Neutrophil (primary cell): ENCODE results near the gene SEC24B.
"Not testable (repeated sequence)": the region's sequence is repeated elsewhere in the genome, so short reads cannot be mapped to it uniquely, and the experiment has no call there.

Experiments used
- H3K27ac ChIP-seq: fragments of 200-600 bp; sonication (generic); 2 replicates; pipeline ENCODE4 v1.5.1; 2016; ENCODE audit warnings: mild to moderate bottlenecking, moderate library complexity
- H3K27me3 ChIP-seq: fragments of 200-600 bp; sonication (generic); 2 replicates; pipeline ENCODE4 v1.6.0; 2016; ENCODE audit warnings: mild to moderate bottlenecking
- H3K36me3 ChIP-seq: fragments of 200-600 bp; sonication (generic); 2 replicates; pipeline ENCODE4 v1.5.1; 2017
- H3K4me1 ChIP-seq, 2 experiments: fragments of 200-600 bp in 1 of 2; sonication (generic) in 1 of 2; 1 replicate in 1 of 2; 2 replicates in 1 of 2; pipeline versions ENCODE4 v1.5.1 to v1.6.1; 2013 to 2016; ENCODE audit warnings: low read depth in 1 of 2, low read length in 1 of 2, mild to moderate bottlenecking in 1 of 2, moderate library complexity in 1 of 2; ENCODE audit not compliant: control insufficient read depth in 1 of 2, insufficient read depth in 1 of 2
- H3K4me3 ChIP-seq, 2 experiments: fragments of 200-600 bp in 1 of 2; sonication (generic) in 1 of 2; 1 replicate in 1 of 2; 2 replicates in 1 of 2; pipeline ENCODE4 v1.5.1; 2013 to 2016; ENCODE audit warnings: low read depth in 1 of 2, low read length in 1 of 2, mild to moderate bottlenecking in 1 of 2, moderate library complexity in 1 of 2
- H3K9me3 ChIP-seq: fragments of 200-600 bp; sonication (generic); 2 replicates; pipeline ENCODE4 v1.5.1; 2016
- TF ChIP-seq, protein P1 (sequence below): fragments of 200-600 bp; sonication (generic); IDR thresholded peaks from 2 replicates; pipeline ENCODE4 v1.5.1; 2016; ENCODE audit warnings: antibody characterized with exemption

SEC24B gene

GRCh38 chr4:109510687-109511086 lies 77.1 kb downstream of the SEC24B start:
- Histone ChIP-seq H3K4me3 (no peak overlapping the region), H3K9me3 (no peaks in the 10 kb centered on the region), H3K4me1 (no peaks in the 10 kb centered on the region), H3K27ac (no peak overlapping the region), H3K27me3 (no peaks in the 10 kb centered on the region), H3K36me3 (peaks cover 81% of the 10 kb centered on the region)
- TF ChIP-seq, protein P1, sequence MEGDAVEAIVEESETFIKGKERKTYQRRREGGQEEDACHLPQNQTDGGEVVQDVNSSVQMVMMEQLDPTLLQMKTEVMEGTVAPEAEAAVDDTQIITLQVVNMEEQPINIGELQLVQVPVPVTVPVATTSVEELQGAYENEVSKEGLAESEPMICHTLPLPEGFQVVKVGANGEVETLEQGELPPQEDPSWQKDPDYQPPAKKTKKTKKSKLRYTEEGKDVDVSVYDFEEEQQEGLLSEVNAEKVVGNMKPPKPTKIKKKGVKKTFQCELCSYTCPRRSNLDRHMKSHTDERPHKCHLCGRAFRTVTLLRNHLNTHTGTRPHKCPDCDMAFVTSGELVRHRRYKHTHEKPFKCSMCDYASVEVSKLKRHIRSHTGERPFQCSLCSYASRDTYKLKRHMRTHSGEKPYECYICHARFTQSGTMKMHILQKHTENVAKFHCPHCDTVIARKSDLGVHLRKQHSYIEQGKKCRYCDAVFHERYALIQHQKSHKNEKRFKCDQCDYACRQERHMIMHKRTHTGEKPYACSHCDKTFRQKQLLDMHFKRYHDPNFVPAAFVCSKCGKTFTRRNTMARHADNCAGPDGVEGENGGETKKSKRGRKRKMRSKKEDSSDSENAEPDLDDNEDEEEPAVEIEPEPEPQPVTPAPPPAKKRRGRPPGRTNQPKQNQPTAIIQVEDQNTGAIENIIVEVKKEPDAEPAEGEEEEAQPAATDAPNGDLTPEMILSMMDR = no peak

DNA sequence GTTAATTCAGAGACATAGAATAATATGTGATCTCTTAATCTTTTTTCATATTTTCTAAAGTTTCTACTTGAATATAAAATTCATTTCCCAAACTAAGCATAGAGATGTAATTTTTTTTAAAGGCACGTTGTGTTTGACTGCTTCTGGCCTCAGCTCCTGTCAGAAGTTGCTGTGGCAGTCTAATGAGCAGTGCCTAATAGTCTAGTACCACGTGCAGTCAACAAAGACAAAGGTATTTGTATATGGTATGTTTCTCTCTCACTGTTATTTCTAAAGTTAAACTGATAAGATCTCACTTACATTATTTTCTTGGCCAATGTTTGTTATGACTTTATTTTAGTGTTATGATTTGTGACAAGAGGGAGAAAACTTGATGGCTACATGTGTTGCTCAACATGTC lies 77.8 kb downstream of the SEC24B start:
- no peaks in the 10 kb centered on the region for H3K9me3 ChIP-seq
- H3K4me1 ChIP-seq = no peaks in the 10 kb centered on the region
- H3K27me3 ChIP-seq = no peaks in the 10 kb centered on the region
- TF ChIP-seq, protein P1 = no peak
- H3K27ac ChIP-seq = no peak overlapping the region
- H3K36me3 ChIP-seq = peaks cover 88% of the 10 kb centered on the region
- no peak overlapping the region for H3K4me3 ChIP-seq

- not testable (repeated sequence) for H3K4me1 ChIP-seq, H3K27me3 ChIP-seq, H3K9me3 ChIP-seq, H3K27ac ChIP-seq, H3K4me3 ChIP-seq
- H3K36me3 ChIP-seq = peaks cover 92% of the 10 kb centered on the region
These were observed 79.8 kb downstream of the SEC24B start for GRCh38 chr4:109513368-109513767.

DNA sequence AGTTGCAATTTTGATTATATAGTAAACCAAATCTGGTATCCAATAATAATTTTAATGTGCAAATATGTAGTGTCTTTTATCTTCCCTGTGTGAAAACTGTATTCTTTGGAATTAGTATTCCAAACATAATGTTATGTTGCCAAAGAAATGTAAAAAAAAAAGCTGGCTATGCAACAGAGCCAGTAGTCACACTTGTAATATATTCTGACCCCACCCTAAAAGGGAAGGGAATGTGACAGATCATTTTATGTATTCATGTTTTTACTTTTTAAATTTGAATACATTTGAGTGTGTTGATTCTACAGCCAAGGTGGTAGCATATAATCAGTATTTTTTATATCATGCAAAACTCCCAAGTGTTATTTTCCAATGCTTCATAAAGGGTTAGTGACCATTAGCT lies 98.6 kb downstream of the SEC24B start:
- H3K4me3 ChIP-seq = no peak overlapping the region
- peaks cover 97% of the 10 kb centered on the region for H3K36me3 ChIP-seq
- H3K27ac ChIP-seq = no peak overlapping the region
- H3K27me3 ChIP-seq = no peaks in the 10 kb centered on the region
- no peaks in the 10 kb centered on the region for H3K4me1 ChIP-seq
- TF ChIP-seq, protein P1 = no peak
- no peaks in the 10 kb centered on the region for H3K9me3 ChIP-seq

DNA sequence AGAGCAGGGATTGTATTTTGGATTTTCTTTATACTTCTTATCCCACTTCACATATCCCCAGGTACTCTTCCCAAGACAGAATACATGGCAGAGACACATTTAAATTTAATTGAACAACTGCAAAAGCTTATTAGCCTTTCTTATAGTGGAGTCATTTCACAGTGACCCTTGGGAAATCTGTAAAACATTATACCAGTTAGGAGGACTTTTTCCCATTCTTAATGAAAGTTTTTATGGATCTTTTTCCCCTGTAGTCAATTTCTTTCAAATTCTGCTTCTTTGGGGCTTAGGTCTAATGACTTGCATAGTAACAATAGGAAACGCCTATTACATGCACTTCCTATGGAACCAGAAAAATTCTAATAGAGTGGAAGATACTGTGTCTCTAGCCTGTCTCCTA lies 111.8 kb downstream of the SEC24B start:
- Histone ChIP-seq H3K27ac (no peak overlapping the region), H3K9me3 (no peaks in the 10 kb centered on the region), H3K36me3 (peaks cover 47% of the 10 kb centered on the region), H3K4me1 (peaks cover 0 to 4% of the 10 kb centered on the region in 2 experiments), H3K27me3 (no peaks in the 10 kb centered on the region), H3K4me3 (no peak overlapping the region)
- TF ChIP-seq, protein P1 = no peak

DNA sequence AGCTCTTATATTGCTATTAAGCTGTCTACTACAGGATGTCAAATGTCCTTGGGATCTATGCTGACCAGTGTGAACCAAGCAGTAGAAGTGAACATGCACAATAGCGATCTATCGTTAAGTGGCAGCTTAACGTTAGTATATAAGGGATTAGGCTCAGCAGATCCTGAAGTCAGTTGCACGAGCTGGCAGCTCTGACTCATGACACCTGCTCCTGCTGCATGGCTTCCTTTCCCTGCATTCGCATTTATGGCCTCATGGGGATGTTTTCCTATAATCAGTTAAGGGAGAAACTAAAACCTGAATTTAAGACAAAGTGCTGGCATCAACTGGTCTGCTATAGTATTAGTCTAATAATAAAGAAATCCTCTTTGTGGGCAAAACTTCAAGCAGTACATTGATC lies 113.8 kb downstream of the SEC24B start:
- no peak overlapping the region for H3K4me3 ChIP-seq
- no peaks in the 10 kb centered on the region for H3K27me3 ChIP-seq
- peaks cover 0 to 4% of the 10 kb centered on the region in 2 experiments for H3K4me1 ChIP-seq
- TF ChIP-seq, protein P1 = no peak
- peaks cover 31% of the 10 kb centered on the region for H3K36me3 ChIP-seq
- H3K9me3 ChIP-seq = no peaks in the 10 kb centered on the region
- H3K27ac ChIP-seq = no peak overlapping the region
